Endothelial cell of umbilical vein (primary cell): Measurements from ENCODE around the gene LXN. TPM values are rescaled to one million over a fixed set of nuclear protein-coding genes. Genes with fewer than 3 reads are reported as not detected.

ENCODE experiments used
- BruUV-seq: library from RNA; stranded (reverse); fragments of 400-500 nt; replicated peaks from 2 replicates; lab custom pipeline; 2021; lab: Mats Ljungman, UMichigan
- CTCF ChIA-PET: fragments of 300-600, 350-600 bp; sonication (Branson Sonifier 250); formaldehyde crosslinking; loops from one replicate; lab custom pipeline; 2021; ENCODE audit warnings: antibody characterized with exemption, inconsistent platforms; lab: Charles Lee
- POLR2A ChIA-PET: fragments of 300-600, 350-600 bp; sonication (Branson Sonifier 250); formaldehyde crosslinking; loops from one replicate; lab custom pipeline; 2021; ENCODE audit warnings: antibody characterized with exemption, inconsistent platforms; lab: Charles Lee
- DNase-seq: peaks from one replicate; pipeline ENCODE4 v3.0.0-alpha.2; 2011; ENCODE audit warnings: low read depth, low spot score
- FAIRE-seq: peaks from 2 replicates; lab custom pipeline; 2011; peaks lifted over from hg19 to GRCh38; lab: Jason Lieb, UNC
- H2AFZ ChIP-seq: 2 replicates; pipeline ENCODE4 v1.6.0; 2012; ENCODE audit warnings: low read depth, low read length, control low read depth, inconsistent platforms
- H3K27ac ChIP-seq: 2 replicates; pipeline ENCODE4 v1.5.1; 2011; ENCODE audit warnings: low read depth, mild to moderate bottlenecking, control low read depth, low read length, moderate library complexity; ENCODE audit not compliant: insufficient read depth
- H3K27me3 ChIP-seq, 2 experiments: 2 replicates each; pipeline versions ENCODE4 v1.6.0 to v1.6.1; 2011; ENCODE audit warnings: low read length in 2 of 2, mixed read lengths in 1 of 2; ENCODE audit not compliant: control insufficient read depth in 2 of 2, insufficient read depth in 2 of 2
- H3K36me3 ChIP-seq, 2 experiments: 2 replicates in 1 of 2; 3 replicates in 1 of 2; pipeline ENCODE4 v1.5.1; 2011; ENCODE audit warnings: low read length in 2 of 2, mild to moderate bottlenecking in 1 of 2, moderate library complexity in 1 of 2; ENCODE audit not compliant: control insufficient read depth in 2 of 2, insufficient read depth in 2 of 2; ENCODE audit errors: extremely low read depth in 1 of 2
- H3K4me1 ChIP-seq: 3 replicates; pipeline ENCODE4 v1.5.1; 2011; ENCODE audit warnings: mild to moderate bottlenecking, low read length; ENCODE audit not compliant: control insufficient read depth, insufficient read depth; ENCODE audit errors: extremely low read depth
- H3K4me2 ChIP-seq: 2 replicates; pipeline ENCODE4 v1.6.1; 2011; ENCODE audit warnings: low read length, control low read depth, mixed read lengths; ENCODE audit not compliant: insufficient read depth
- H3K4me3 ChIP-seq, 3 experiments: fragments of 200-600 bp in 1 of 3; sonication (generic), shearing (Covaris generic) in 1 of 3; replicated peaks in 1 of 3; 2 replicates each; pipeline ENCODE4 v1.5.1; 2011 to 2016; ENCODE audit warnings: control low read depth in 3 of 3, low read length in 3 of 3, mild to moderate bottlenecking in 2 of 3, inconsistent platforms in 1 of 3, low read depth in 1 of 3, moderate library complexity in 1 of 3; ENCODE audit not compliant: insufficient read depth in 1 of 3
- H3K79me2 ChIP-seq: 2 replicates; pipeline ENCODE4 v1.6.0; 2012; ENCODE audit warnings: low read length, inconsistent platforms; ENCODE audit not compliant: control insufficient read depth, insufficient read depth
- H3K9ac ChIP-seq: replicated peaks from 2 replicates; pipeline ENCODE3; 2011; ENCODE audit warnings: low read length, control low read depth; ENCODE audit not compliant: insufficient read depth; ENCODE audit errors: extremely low read depth
- H3K9me1 ChIP-seq: replicated peaks from 3 replicates; pipeline ENCODE4 v1.6.0; 2011; ENCODE audit warnings: mild to moderate bottlenecking, low read length; ENCODE audit not compliant: control insufficient read depth, insufficient read depth; ENCODE audit errors: extremely low read depth
- H3K9me3 ChIP-seq: replicated peaks from 2 replicates; pipeline ENCODE4 v1.5.1; 2012; ENCODE audit warnings: low read length, inconsistent platforms; ENCODE audit not compliant: control insufficient read depth, insufficient read depth
- H4K20me1 ChIP-seq: replicated peaks from 2 replicates; pipeline ENCODE3; 2011; ENCODE audit warnings: mild to moderate bottlenecking, low read length; ENCODE audit not compliant: control insufficient read depth, insufficient read depth; ENCODE audit errors: extremely low read depth
- EZH2 ChIP-seq: IDR thresholded peaks from 2 replicates; pipeline ENCODE4 v1.6.1; 2012; ENCODE audit warnings: borderline replicate concordance, low read depth, mild to moderate bottlenecking, moderate library complexity, low read length, inconsistent platforms; ENCODE audit not compliant: severe bottlenecking
- FOS ChIP-seq: IDR thresholded peaks from 2 replicates; pipeline ENCODE4 v1.6.1; 2011; ENCODE audit warnings: mild to moderate bottlenecking, low read length, moderate library complexity, borderline replicate concordance; ENCODE audit not compliant: insufficient read depth
- GATA2 ChIP-seq: IDR thresholded peaks from 2 replicates; pipeline ENCODE4 v1.7.0; 2011; ENCODE audit warnings: low read depth, mild to moderate bottlenecking, moderate library complexity, mixed read lengths, low read length; ENCODE audit not compliant: insufficient read length, insufficient read depth
- JUN ChIP-seq: IDR thresholded peaks from 2 replicates; pipeline ENCODE4 v1.6.1; 2011; ENCODE audit warnings: borderline replicate concordance, low read depth; ENCODE audit not compliant: insufficient read length, insufficient read depth
- MYC ChIP-seq: IDR thresholded peaks from one replicate; pipeline ENCODE4 v1.6.1; 2011; ENCODE audit warnings: mild to moderate bottlenecking, low read depth, low read length
- POLR2A ChIP-seq: IDR thresholded peaks from 2 replicates; pipeline ENCODE4 v1.6.1; 2012; ENCODE audit warnings: low read depth, mild to moderate bottlenecking, control low read depth, low read length
- POLR2AphosphoS5 ChIP-seq: IDR thresholded peaks from 2 replicates; pipeline ENCODE4 v1.6.1; 2012; ENCODE audit warnings: low read depth, mild to moderate bottlenecking, control low read depth, low read length, moderate library complexity; ENCODE audit not compliant: insufficient read depth
- dilution Hi-C: fragments of 300-500 bp; cut with MboI; formaldehyde crosslinking; loops from one replicate; pipeline ENCODE4 v1.15.0; 2019; ENCODE audit warnings: low sequenced_read_pairs; ENCODE audit not compliant: extremely low pct_ligation_motif_present
- intact Hi-C: fragments of 100-400 bp; cut with micrococcal nuclease; formaldehyde crosslinking; loops from one replicate; pipeline ENCODE4 v1.10.0; 2022
- polyA plus RNA-seq, 4 experiments: library from polyadenylated mRNA; depleted of rRNA in 3 of 4; stranded (reverse) in 3 of 4; unstranded in 1 of 4; fragments of >200 nt; gene quantifications; 2 replicates each; pipeline versions ENCODE4 v1.2.1 to v1.2.3, GENCODE V29; 2011 to 2012; ENCODE audit warnings: missing spikeins in 1 of 4
- total RNA-seq: library from RNA; stranded (reverse); gene quantifications from 2 replicates; pipeline ENCODE4 v1.2.3, GENCODE V29; 2021
- TF ChIP-seq, protein P1 (sequence below): IDR thresholded peaks from 2 replicates; pipeline ENCODE4 v1.6.1; 2011; ENCODE audit not compliant: insufficient read depth, insufficient read length
- TF ChIP-seq, protein P2 (sequence below), 2 donors: IDR thresholded peaks; 1 replicate in 1 of 2; 2 replicates in 1 of 2; pipeline ENCODE4 v1.5.1; 2011; ENCODE audit warnings: low read length in 2 of 2, mild to moderate bottlenecking in 2 of 2, moderate library complexity in 2 of 2, control low read depth in 1 of 2, inconsistent platforms in 1 of 2, low read depth in 1 of 2; ENCODE audit not compliant: insufficient read depth in 1 of 2; ENCODE audit errors: extremely low read depth in 1 of 2

LXN gene
- total and polyA plus RNA-seq, 2 donors (not counting 3 experiments of a cell fraction or from before 2014, with no cell fraction given): 56.9 to 118 TPM

DNA sequence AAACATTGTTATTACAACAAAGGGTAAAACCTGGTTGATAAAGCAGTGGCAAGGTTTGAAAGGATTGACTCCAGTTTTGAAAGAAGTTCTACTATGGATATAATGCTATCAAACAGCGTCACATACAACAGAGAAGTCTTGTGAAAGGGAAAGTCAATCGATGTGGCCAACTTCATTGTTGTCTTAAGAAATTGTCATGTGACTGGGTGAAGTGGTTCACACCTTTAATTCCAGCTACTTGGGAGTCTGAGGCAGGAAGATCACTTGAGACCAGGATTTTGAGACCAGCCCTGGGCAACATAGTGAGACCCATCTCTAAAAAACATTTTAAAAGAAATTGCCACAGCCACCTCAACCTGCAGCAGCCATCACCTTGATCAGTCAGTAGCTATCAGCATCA, 6.2 kb upstream of the LXN start:
- FAIRE-seq (no peak), DNase-seq (no peak)
- dilution Hi-C loops (no loop called here), intact Hi-C loops (no loop called here)
- Histone ChIP-seq H4K20me1 (no peaks in the 10 kb centered on the region), H3K27me3 (no peaks in the 10 kb centered on the region), H3K4me1 (peaks cover 6% of the 10 kb centered on the region), H3K4me2 (no peak overlapping the region), H3K79me2 (no peaks in the 10 kb centered on the region), H3K36me3 (peaks cover 0 to 6% of the 10 kb centered on the region in 2 experiments), H3K9ac (no peak overlapping the region), H2AFZ (no peak overlapping the region), H3K27ac (no peak overlapping the region), H3K9me3 (no peaks in the 10 kb centered on the region), H3K4me3 (no peak overlapping the region), H3K9me1 (no peaks in the 10 kb centered on the region)
- ChIA-PET POLR2A (no interaction called here), CTCF (interaction anchor here (0.8 to 6.8 kb wide), 4 partner anchors 9 to 116 kb away, joined by 3 to 31 read pairs (median 18); no protein-coding TSS in a partner anchor)
- TF ChIP-seq POLR2A (no peak), POLR2AphosphoS5 (no peak), FOS (no peak), MYC (no peak), EZH2 (no peak), JUN (no peak), GATA2 (no peak)
- TF ChIP-seq, protein P1, sequence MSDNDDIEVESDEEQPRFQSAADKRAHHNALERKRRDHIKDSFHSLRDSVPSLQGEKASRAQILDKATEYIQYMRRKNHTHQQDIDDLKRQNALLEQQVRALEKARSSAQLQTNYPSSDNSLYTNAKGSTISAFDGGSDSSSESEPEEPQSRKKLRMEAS: no peak
- TF ChIP-seq, protein P2, sequence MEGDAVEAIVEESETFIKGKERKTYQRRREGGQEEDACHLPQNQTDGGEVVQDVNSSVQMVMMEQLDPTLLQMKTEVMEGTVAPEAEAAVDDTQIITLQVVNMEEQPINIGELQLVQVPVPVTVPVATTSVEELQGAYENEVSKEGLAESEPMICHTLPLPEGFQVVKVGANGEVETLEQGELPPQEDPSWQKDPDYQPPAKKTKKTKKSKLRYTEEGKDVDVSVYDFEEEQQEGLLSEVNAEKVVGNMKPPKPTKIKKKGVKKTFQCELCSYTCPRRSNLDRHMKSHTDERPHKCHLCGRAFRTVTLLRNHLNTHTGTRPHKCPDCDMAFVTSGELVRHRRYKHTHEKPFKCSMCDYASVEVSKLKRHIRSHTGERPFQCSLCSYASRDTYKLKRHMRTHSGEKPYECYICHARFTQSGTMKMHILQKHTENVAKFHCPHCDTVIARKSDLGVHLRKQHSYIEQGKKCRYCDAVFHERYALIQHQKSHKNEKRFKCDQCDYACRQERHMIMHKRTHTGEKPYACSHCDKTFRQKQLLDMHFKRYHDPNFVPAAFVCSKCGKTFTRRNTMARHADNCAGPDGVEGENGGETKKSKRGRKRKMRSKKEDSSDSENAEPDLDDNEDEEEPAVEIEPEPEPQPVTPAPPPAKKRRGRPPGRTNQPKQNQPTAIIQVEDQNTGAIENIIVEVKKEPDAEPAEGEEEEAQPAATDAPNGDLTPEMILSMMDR (IDR thresholded peaks at IDR 0.05; ENCODE audit: extremely low read depth in 1 of 2, insufficient read depth in 1 of 2, low read depth in 1 of 2, low read length in 2 of 2): no peak
- BruUV-seq: no TSS peak
